GM19240 (cell line): ENCODE measurements around the gene HERPUD1.
A peak's percentile ranks its signal among the peaks of the same experiment; 100 is the strongest.
"Not testable (repeated sequence)": the region's sequence is repeated elsewhere in the genome, so short reads cannot be mapped to it uniquely, and the experiment has no call there.

ENCODE experiments used
- DNase-seq: peaks from one replicate; pipeline ENCODE4 v3.0.0; 2011; ENCODE audit warnings: low spot score; ENCODE audit not compliant: insufficient read length

HERPUD1 gene

DNA sequence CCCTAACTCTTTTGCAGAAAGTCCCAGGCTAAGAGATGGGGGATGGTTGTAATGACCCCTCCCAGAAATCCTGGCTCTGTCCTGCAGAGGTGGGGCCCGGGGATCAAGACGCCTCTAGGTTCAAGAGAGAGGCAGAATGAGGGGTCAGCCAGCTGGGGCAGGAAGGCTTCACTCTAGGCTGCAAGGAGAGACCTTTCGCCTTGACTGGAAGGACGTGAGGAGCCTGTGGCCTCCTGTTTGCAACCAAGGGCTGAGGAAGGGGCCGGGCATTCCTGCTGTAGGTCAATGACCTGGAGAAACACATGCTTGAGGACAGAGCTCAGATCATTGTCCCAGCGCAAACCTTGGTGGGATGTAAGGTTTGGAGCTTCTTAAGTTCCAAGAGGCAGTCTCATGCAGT is 21.1 kb downstream of the HERPUD1 start:
- DNase-seq, result no peak

DNA sequence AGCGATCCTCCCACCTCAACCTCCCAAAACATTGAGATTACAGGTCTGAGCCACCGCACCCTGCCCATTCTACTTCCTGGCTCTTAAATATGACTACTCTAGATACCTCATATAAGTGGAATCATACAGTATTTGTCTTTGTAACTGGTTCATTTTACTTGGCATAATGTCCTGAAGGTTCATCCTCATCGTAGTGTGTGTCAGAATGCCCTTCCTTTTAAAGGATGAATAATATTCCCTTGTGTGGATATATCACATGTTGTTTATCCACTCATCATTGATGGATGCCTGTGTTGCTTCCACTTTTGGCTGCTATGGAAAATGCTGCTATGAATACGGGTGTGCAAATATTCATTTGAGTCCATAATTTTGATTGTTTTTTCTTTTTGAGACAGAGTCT is 24.1 kb downstream of the HERPUD1 start:
- no peak for DNase-seq

DNA sequence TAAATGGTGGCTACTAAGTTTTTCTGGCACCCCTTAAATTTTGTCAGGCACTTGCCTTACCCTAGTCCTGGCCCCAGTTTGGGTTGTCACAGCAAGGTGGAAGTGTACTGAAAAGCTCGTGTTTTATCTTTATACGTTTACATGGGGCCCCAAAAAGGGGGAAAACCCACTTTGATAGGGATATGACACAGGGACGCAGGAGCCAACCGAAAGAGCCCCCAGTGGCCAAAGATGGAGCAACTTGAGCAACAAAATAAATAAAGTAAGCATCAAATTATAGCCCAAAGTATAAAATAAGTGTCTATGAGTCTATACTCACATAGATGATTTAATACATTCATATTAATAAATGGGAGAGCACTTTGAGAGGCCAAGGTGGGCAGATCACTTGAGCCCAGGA is 24.8 kb downstream of the HERPUD1 start:
- no peak for DNase-seq

DNA sequence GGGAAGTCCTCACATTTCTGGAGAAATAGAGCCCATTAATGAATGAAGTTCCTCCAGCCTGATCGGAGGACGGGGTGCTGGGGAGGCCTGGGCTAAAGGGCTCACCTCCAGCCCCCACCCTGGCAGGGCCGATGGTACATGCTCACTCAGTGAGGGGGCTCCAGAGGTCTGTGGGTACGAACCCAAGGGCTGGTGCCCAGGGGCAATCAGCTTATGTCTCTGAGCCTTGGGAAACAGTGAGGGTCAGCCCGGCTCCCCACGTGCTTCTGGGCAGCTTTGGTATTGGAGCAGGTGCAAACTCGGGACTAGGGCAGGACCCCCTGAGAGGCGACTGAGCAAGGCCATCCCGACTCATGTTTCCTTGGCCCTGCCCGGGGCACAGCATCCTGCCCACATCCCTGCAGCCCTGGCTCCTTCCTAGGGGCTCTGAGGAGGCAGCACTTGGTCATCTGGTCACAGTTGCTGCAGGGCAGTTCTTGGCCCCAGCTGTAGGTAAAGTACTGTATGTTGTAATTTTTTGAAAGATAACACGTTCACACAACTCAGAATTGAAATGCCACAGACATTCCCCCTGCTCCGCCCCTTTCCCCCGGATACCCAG is 28.8 kb downstream of the HERPUD1 start:
- DNase-seq, result no peak

DNA sequence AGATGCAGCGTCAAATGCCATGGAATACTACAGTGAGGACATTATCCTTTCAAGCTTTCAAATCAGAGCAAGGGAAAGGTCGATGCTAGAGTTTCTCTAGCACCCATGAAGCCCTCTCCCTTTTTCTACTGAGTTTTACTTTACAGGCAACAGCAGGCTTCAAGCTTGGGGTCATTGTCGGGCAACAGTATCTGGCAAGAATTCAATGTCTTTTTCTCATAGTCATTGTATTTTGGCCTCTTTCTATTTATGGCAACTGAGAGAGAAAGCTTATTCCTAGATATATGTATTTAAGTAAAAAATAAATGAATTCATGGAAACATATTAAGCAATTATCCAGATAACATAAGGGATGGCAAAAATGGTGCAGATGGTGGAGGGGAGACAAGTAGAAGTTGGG is 29.4 kb downstream of the HERPUD1 start:
- DNase-seq, result no peak

DNA sequence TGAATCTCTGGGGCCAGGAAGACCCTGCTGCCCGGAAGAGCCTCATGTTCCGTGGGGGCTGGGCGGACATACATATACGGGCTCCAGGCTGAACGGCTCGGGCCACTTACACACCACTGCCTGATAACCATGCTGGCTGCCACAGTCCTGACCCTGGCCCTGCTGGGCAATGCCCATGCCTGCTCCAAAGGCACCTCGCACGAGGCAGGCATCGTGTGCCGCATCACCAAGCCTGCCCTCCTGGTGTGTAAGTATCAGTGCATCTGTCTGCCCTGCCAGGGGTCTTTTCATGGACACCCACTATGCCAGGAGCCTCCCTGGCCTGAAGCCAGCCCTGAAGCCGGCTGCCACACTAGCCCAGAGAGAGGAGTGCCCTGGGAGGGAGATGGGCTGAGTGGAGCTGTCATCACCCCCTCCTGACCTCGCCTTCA is 29.9 kb downstream of the HERPUD1 start, which contains the start of gene CETP:
CETP (plus strand) TSS at position 100 of the 431 bp plus-strand sequence; CDS start at position 130, 30 bp downstream.
- no peak for DNase-seq

DNA sequence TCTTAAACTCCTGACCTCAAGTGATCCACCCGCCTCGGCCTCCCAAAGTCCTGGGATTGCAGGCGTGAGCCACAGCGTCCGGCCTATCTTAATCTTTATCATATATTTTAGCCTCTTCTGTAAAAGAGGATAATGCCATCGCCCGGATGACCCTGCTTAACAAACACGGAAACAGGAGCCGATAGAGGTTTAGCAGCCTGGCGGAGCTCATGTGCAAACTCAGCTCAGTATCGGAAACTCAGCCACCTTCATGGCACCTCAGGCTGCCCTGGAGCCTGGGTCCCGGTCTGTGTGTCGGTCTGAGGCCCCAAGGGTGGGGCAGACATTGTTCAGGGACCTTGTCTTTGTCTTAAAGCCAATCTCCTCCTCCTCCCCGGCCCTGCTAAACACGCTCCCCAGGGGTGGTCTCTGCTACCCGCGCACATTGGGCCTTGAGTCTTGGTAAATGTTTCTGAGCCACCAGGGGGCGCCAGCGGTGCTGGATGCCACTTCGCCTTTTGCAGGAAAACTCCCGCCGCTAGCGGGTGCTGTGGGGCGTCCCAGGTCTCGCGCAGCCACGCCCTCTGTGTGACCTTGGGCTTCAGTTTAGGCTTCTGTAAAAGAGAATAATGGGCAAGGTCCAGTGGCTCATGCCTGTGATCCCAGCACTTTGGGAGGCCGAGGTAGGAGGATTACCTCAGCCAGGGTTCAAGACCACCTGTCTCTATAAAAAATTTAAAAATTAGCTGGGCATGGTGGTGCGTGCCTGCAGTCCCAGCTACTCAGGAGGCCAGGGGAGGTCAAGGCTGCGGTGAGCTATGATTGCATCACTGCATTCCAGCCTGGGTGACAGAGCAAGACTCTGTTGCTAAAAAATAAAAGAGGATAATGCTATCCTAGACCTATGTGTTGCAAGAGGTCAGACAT is 32.6 kb downstream of the HERPUD1 start:
- DNase-seq, result peak; percentile 64

DNA sequence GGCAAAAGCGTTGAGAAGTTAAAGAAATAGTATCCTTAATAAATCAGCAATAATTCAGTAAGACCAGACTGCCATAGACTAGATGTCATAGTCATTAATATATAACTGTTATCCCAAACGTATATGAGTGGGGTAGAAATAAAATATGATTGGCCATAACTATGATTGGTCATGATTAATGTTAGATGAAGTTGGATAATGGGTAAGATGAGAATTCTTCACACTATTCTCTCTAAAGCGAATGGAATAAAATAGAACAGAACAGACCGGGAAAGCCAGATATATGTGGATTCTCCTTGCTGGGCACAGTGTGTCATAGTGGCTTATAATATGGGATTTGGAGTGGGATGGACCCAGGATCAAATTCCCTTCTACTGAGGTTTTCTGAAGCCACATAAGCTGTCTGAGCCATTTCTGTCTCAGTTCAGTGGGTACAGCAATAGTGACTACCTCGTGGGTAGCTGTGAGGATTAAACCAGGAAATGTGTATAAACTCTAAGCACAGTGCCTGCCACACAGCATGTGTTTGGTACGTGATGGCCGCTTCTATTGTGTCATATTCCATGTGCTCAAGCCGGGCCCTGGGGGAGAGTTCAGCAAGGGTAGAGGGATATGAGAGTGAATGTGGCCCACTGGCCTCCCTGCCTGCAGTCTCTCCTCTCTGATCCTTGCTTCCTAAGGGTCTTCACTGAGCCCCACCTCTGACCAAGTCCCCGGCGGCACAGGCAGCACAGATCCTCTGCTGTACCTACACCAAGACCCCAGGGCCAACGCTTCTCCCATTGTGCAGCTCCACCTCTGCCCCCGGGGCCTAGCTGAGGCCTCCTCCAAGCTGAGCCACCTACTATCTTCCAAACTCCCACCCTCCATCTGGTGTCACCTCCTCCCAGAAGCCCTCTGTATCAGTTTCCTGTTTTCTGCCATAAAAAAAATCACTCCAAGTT is 33.5 kb downstream of the HERPUD1 start:
- no peak for DNase-seq

DNA sequence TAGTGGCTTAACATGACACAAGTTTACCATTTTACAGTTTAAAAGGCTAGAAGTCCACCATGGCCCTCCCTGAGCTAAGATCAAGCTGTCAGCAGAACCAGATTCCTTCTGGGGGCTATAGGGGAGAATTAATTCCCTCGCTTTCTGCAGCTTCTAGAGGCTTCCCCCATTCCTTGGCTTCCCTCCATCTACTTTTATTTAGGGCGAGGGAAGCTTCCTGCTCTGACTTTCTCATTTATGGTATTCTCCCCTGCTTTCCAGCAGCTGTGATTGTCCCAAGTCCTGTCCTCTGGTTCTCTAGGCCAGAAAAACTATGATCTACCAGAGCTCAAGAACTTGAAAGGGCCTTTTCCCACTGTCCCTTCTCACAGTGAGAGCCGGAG is 34.1 kb downstream of the HERPUD1 start:
- no peak for DNase-seq

DNA sequence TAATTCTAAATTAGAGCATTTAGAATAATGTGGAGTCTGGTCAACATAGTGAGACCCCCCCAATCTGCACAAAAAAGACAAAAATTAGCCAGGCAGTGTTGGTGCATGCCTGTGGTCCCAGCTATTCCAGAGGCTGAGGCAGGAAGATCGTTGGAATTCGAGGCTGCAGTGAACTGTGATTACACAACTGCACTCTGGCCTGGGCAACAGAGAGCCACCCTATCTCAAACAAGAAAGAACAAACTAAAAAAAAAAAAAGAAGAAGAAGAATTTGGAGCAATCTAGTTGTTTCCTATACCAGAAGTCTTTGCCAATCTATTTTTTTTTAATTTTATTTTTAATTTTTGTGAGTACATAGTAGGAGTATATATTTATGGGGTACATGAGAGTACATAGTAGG is 35.8 kb downstream of the HERPUD1 start:
- no peak for DNase-seq

DNA sequence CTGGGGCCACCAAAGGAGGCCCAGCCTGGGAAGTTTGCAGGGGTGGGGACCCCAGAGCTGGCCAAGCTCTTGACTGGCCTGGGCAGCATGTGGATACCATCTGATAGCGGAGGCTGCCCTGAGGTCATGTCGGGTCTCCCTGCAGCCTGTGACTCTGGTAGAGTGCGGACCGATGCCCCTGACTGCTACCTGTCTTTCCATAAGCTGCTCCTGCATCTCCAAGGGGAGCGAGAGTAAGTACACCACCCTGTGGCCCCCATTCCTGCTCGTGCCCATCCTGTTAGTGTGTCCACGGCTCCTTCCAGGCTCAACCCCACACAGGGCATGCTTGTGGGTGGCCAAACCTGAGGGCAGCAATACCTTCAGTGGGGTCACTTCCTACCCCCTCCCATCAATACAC is 37.8 kb downstream of the HERPUD1 start:
- DNase-seq, result no peak

DNA sequence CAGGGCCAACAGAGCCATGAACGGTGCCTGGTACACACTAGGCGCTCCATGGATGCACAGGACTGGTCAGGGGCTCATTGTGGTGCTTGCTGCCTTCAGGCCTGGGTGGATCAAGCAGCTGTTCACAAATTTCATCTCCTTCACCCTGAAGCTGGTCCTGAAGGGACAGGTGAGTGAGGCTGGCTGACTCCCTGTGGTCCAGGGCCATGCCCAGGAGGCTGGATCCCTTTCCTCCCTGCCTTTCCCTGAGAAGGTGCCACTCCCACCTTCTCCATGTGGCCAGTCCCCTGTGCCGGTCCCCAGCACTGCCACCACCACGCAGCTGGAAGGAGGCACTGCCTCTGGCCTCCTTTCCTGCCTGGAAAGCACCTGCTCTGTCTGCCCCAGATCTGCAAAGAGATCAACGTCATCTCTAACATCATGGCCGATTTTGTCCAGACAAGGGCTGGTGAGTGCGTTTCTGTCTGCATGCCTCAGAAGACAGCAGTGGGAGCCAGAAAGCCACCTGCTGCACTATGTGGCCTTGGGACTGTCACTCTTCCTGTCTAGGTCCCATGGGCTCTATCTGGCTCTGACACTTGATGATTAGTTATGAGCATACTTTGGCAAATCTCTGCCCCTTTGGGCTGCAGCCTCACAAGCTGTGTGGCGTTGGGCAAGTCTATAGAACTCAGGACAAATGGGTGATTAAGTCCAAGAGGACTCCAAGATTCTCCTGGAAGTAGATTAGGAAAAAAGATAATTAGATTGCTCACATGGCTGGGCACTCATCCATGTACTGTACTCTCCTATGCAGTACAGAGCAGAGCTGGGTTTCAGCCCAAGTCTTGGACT is 39.2 kb downstream of the HERPUD1 start:
- no peak for DNase-seq

DNA sequence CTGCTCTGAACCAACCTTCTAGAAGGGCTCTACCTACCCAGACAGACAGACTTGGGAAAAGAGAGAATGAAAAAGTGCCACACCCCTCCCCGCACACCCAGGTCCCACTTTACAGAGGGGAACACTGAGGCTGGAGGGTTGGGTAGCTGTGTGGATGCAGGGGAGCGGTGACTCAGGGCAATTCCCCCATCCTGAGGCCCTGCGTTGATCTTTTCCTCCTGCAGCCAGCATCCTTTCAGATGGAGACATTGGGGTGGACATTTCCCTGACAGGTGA is 39.8 kb downstream of the HERPUD1 start:
- DNase-seq, result no peak

DNA sequence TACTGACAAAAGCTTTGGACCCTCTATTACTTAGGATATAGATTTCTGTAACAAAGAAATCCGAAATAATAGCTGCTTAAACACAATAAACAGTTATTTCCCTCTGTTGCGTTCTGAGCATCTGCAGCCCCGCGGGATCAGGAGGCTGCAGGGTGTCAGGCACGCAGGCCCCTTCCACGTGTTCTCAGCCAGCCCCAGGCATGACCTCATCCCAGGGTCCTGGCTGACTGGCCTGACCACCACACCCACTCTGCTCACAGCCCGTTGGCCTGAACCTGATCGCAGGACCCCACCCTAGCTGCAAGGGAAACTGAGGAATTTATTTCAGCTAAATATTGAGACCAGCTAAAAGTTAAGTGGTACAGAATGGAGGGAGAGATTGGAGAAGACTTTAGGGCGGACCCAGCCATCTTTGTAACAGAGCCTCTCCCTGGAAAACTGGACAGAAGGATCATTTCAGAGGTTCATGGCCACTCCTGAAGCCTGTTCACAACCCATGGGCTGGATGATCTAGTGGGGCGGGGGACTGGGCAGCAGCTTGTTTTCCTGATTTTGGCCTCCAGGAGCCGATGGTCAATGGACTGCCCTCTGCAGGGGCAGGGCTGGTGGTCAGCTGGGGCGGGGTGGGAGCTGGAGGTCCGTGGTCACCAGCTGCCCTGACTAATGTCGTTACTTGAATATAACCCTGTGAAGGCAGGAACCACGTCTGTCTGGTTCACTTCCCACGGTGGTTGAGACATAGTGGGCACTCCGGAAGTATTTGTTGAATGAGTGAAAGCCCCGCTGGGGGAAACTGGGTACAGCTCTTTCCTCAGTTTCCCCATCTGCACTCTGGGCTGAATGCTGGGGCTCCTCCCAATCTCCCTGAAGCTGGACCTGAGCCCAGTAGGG is 40.7 kb downstream of the HERPUD1 start:
- DNase-seq, result no peak

DNA sequence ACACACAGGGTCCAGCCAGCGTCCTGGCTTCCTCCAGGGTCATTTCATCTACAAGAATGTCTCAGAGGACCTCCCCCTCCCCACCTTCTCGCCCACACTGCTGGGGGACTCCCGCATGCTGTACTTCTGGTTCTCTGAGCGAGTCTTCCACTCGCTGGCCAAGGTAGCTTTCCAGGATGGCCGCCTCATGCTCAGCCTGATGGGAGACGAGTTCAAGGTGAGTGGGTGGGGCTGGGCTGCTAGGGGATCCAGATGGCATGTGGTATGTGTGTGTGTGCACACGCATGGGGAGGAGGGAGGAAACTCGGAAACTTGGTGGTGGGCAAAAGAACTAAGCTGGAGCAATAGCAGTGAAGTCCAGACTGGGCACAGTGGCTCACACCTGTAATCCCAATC is 41.4 kb downstream of the HERPUD1 start:
- no peak for DNase-seq

DNA sequence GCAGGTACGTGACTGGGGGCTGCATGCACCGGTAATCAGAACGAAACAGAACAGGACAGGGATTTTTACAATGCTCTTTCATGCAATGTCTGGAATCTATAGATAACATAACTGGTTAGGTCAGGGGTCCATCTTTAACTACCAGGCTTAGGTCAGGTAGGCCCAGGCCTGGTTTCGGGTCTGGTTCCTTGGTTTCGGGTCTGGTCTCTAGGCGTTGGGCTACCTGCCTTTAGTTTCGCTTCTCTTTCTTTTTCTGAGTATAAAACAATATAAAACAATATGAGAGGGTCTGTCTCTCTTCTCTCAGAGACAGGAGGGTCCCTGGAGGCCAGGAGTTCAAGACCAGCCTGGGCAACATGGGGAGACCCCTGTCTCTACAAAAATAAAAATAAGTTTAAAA is 42.0 kb downstream of the HERPUD1 start:
- DNase-seq, result not testable (repeated sequence)

DNA sequence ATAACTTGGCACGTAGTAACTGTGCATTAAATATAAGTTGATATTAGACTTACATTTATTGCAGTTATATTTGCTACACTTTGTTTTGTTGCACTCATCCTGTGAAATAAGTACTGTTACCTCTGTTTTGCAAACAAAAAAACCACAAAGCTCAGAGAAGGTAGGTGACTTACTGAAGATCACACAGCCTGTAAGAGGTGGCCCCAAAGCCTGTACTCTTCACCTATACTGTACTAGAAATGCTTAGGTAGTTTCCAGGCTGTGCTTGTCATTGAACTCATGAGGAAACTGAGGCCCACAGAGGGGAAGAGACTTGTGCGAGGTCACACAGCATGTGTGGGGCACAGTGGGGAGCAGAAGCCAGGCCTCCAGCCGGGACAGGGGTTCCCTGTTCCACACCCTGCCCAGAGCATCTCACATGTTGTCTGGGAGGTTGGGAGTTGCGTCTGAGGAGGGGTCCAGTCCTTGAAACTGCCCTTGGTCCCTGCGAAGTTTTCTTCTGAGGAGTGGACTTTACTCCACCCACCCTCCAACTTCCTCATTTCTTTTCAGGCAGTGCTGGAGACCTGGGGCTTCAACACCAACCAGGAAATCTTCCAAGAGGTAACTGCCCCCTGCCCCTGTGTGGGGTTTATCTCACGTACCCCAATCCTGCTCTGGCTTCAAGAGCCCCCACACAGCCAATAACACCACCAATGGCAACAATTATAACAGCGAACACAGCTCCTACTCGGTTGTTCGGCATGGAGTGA is 42.8 kb downstream of the HERPUD1 start:
- no peak for DNase-seq

DNA sequence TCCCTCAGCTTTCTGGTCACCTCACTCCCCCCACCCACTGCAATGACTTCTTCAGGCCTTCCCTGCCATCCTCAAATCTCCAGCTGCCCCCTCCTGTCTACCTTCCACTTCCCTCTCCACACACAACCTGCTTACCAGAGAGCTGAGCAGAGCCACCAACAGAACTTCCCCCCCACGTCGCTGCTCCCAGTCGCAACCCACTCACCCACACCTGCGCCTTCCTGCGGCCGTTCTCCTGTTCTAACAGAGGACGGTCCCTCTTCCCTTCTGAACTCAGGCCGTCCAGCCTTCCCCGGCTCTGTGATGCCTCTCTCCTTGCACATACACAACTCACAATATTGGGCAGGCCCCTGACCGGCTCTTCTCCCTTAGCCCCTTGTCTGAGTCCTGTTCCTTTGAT is 43.8 kb downstream of the HERPUD1 start:
- no peak for DNase-seq

DNA sequence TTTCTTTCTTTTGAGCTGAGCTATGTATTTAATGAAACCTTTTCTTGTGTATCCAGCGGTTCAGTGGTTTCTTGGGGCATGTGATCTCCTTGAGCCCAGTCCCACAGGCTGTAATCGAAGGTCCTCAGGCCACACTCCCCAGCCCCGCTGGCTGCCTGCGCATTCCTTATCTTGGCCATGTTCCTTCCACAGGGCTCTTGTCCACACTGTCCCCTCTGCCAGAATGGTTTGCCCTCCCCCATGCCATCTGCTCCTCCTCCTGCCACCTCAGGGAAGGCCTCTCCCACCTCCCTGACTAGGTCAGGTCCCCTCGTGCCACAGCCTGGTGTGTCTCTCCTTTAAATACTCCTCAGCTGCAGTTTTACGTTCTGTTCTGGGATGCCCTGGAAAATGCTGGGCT is 45.3 kb downstream of the HERPUD1 start:
- no peak for DNase-seq
